A549 treated with GW870086 at 1 μM for 4 hours (cell line): ENCODE measurements around the gene SCARF1. TPM values are rescaled to one million over a fixed set of nuclear protein-coding genes. Genes with fewer than 3 reads are reported as not detected.

Experiments
- total RNA-seq: library from RNA; stranded (reverse); fragments of 200-300 nt; extraction: Qiagen RNA extraction; gene quantifications from 5 replicates; pipeline ENCODE4 v1.2.3, GENCODE V29; 2022; ENCODE audit warnings: low read depth

SCARF1 gene
- total RNA-seq = 0.18 to 0.38 TPM (median 0.27 TPM) in 5 replicates

GRCh38 chr17:1645207-1646171 is at the start of gene SCARF1:
Gene SCARF1, minus strand, starts transcription at chr17:1645732. Its CDS starts 35 bp downstream, at chr17:1645697.

GRCh38 chr17:1684378-1685189 is 39.1 kb upstream of the SCARF1 start, which contains the start of gene PRPF8:
Gene PRPF8, minus strand, starts transcription at chr17:1684867. Its CDS starts 296 bp downstream, at chr17:1684571.

GRCh38 chr17:1649844-1650501 is 4.4 kb upstream of the SCARF1 start, which contains the start of gene RILP:
Gene RILP, minus strand, starts transcription at chr17:1649866. Its CDS starts 62 bp downstream, at chr17:1649804.

GRCh38 chr17:1627982-1628855 is 17.3 kb downstream of the SCARF1 start, which contains the start of gene SLC43A2:
Gene SLC43A2, minus strand, starts transcription at chr17:1628834. Its CDS starts 960 bp downstream, at chr17:1627874.

Other genes with a start within 250 kb of the SCARF1 start
- 559 to 1,080 TPM (median 568 TPM) in 5 replicates for gene YWHAE, start 245.5 kb downstream of the SCARF1 start, total RNA-seq
- gene CRK, start 189.5 kb downstream of the SCARF1 start, total RNA-seq = 77.5 to 92.1 TPM (median 88.3 TPM) in 5 replicates
- 105 to 136 TPM (median 129 TPM) in 5 replicates for gene MYO1C, start 153.0 kb downstream of the SCARF1 start, total RNA-seq
- 19.3 to 26.3 TPM (median 23.9 TPM) in 5 replicates for gene INPP5K, start 129.1 kb downstream of the SCARF1 start, total RNA-seq
- 57.4 to 71.2 TPM (median 65.4 TPM) in 5 replicates for gene PITPNA, start 82.9 kb downstream of the SCARF1 start, total RNA-seq
- gene SLC43A2, start 16.9 kb downstream of the SCARF1 start, total RNA-seq = 4.8 to 7.0 TPM (median 5.7 TPM) in 5 replicates
- gene RILP, start 4.1 kb upstream of the SCARF1 start, total RNA-seq = 14.6 to 18.7 TPM (median 18.1 TPM) in 5 replicates
- 251 to 271 TPM (median 258 TPM) in 5 replicates for gene PRPF8, start 39.1 kb upstream of the SCARF1 start, total RNA-seq
- gene TLCD2, start 64.6 kb upstream of the SCARF1 start, total RNA-seq = 0.97 to 1.9 TPM (median 1.6 TPM) in 5 replicates
- gene WDR81, start 79.0 kb upstream of the SCARF1 start, total RNA-seq = 20.0 to 30.4 TPM (median 27.2 TPM) in 5 replicates
- gene SERPINF2, start 97.1 kb upstream of the SCARF1 start, total RNA-seq = 2.8 to 3.5 TPM (median 3.2 TPM) in 5 replicates
- gene SERPINF1, start 116.3 kb upstream of the SCARF1 start, total RNA-seq = 1.2 to 2.3 TPM (median 1.9 TPM) in 5 replicates
- 8.0 to 10.0 TPM (median 8.9 TPM) in 5 replicates for gene SMYD4, start 184.2 kb upstream of the SCARF1 start, total RNA-seq
- gene RPA1, start 184.3 kb upstream of the SCARF1 start, total RNA-seq = 60.2 to 87.1 TPM (median 81.8 TPM) in 5 replicates